Epithelial cell of esophagus (primary cell): Measurements from ENCODE around the gene SLC25A13.
A peak's percentile ranks its signal among the peaks of the same experiment; 100 is the strongest.

ENCODE experiments used
- DNase-seq: peaks from one replicate; pipeline ENCODE4 v3.0.0; 2010; ENCODE audit warnings: low read depth
- H3K4me3 ChIP-seq: 2 replicates; pipeline ENCODE4 v1.5.1; 2011; ENCODE audit warnings: mild to moderate bottlenecking, low read length, control low read depth
- CTCF ChIP-seq: IDR thresholded peaks from 2 replicates; pipeline ENCODE4 v1.5.1; 2011; ENCODE audit warnings: low read depth, mild to moderate bottlenecking, low read length, control low read depth, inconsistent platforms; ENCODE audit not compliant: insufficient read depth; ENCODE audit errors: missing control alignments

The SLC25A13 gene

DNA sequence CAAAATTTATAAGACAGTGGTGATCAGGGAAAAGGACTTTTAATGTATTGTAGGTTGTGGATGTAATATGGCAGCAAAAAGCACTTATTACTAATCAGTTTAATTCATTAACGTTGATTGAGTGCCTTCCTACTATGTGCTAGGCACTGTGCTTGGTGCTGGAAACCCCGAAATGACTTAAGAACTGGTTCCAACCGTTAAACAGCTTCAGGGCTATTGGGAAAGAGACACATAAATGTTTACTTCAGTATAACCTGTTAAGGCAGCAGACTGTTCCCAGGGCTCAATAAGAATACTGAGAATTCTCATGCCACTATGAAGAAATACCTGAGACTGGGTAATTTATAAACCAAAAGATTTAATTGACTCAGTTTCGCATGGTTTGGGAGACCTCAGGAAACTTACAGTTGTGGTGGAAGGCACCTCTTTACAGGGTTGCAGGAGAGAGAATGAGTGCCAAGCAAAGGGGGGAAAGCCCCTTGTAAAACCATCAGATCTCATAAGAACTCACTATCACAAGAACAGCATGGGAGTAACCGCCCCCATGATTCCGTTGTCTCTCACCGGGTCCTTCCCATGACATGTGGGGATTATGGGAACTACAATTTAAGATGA, 1.1 kb upstream of the SLC25A13 start:
- no peak for TF ChIP-seq CTCF
- no peak overlapping the region for H3K4me3 ChIP-seq
- DNase-seq, result peak; percentile 72

DNA sequence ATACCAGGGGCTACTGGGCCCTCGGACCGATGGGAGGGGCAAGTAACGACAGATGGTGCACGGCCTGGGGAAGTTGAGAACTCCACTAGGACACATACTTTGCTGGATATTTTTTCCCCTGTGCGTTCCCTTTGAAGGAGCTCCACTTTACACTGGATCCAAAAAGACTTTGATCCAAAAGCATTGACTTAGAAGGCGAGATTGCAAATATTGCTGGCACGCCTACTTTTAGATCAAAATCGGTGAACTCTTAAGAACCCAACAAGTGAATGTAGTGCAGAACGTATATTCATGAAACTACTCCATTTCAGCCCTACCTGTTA, 436 bp upstream of the SLC25A13 start:
- no peak for DNase-seq
- no peak for TF ChIP-seq CTCF
- H3K4me3 ChIP-seq, result peak overlapping the region; percentile 71

- H3K4me3 ChIP-seq, result peak overlapping the region; percentile 71
- peak; percentile 71 for DNase-seq
- no peak for TF ChIP-seq CTCF
These were observed 754 bp downstream of the SLC25A13 start for GRCh38 chr7:96321031-96321657.

DNA sequence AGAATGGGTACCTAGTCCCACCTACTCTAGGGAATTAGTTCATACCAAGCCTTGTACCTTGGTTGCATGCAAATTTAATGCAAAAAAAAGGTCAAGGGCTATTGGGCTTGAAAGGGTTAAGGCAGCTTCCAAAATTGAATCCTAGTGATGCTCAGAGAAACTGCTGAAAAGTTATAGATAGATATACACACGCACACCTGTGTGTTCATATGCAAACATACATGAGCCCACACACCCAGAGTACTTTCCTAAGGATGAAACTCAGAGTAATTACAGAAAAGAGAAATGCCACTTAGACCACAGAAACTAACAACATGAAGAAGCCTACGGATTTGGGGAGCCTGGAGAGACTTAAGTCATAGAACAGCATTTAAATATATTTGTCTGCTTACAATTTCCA, 1.5 kb downstream of the SLC25A13 start:
- no peak for TF ChIP-seq CTCF
- no peak overlapping the region for H3K4me3 ChIP-seq
- DNase-seq, result no peak

- TF ChIP-seq CTCF, result no peak
- no peak overlapping the region for H3K4me3 ChIP-seq
- DNase-seq, result no peak
These were observed 2.5 kb downstream of the SLC25A13 start for GRCh38 chr7:96319439-96319838.

GRCh38 chr7:96316949-96317348, 4.9 kb downstream of the SLC25A13 start:
- DNase-seq, result no peak
- no peak for TF ChIP-seq CTCF
- H3K4me3 ChIP-seq, result no peak overlapping the region

DNA sequence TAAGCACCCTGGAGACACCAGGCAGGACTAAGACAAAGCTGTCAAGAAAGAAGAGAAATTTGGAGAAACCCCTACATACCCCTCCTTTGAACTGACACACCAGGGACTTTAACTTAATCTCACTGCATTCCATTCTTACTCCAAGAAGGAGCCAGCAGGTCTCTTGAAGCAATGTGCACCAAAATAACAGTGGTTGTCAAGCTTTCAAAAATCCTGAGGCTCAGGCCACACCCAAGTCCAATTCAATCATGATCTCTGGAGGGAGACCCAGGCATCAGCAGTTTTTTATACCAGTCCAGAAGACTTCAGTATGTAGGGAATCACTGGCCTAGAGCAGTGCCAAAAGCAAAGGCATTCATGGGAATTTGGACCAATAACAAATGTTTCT, 6.8 kb downstream of the SLC25A13 start:
- TF ChIP-seq CTCF, result no peak
- no peak overlapping the region for H3K4me3 ChIP-seq
- no peak for DNase-seq
